Measurements from ENCODE around the gene COL25A1.
A peak's percentile ranks its signal among the peaks of the same experiment; 100 is the strongest.

Gene COL25A1

DNA sequence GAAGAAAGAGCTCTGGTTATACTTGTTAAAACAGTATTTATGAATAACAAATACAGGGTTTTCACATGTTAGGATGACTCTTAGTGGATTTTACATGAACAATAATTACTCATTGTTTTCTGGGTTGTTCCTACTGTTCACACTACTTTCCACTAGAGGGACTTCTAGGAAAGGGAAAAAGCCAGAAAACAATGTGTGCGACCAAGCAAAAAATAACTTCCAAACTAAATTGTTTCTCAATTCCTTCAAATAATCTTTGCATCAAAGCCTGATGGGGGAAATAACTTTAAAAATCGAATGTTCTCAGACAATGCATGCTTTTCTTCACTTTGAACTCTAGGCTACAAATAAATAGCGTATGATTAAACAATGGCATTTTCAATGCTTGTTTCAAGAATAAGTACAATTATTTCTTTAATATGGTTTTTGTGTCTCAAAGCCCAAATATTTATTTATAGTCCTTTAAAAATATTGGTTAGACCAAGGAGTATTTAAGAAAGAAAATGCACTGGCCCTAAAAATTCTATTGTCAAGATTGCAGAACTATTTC is 467.5 kb downstream of the COL25A1 start:
- no peak for DNase-seq

DNA sequence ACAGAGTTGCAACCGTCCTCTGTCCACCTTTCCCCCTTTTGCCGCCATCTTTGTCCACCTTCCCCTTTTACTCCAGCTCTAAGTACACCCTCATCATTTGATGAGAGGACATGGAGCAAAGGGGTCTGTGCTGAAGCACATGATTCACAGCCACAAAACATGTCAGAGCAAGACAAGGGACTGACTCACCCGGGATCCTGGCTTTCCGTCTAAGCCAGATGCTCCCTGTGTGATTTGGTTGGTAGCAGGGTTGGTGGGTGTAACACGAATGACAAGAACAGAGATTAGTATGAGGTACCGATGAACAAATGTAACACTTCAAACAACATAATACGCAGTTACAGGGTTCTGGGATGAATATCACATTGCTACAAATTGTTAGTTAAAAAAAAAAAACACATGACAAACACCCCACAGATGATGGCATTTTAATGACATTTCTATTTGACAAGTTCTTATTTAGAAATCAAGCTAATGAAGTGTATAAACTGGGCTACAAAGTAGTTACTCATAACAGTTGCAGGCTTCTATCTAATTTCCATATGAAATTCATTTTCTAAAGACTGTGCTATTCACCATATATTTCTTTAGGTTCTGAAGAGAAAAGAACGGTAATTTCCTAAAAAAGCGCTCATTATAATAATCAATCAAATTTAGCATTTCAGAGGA is 468.2 kb downstream of the COL25A1 start:
- no peak for DNase-seq

DNA sequence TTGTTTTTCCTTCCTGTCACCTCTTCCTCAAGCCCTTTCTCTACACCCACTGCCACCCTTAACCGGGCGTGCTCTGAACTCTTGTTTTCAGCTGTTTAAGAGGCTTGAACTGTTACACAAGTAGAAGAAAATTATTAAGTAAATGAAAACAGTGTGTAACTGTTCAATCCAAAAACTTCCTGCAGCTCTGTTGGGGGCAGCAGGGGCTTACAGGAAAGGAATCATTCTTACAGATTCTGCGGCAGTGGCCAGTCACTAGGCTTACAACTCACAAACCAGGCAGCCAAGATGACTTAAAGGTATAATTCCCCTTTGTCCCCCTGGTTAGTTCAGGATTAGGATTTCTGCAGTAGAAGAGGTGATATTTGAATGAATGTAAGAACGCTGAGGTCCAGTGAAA is 469.4 kb downstream of the COL25A1 start:
- no peak for DNase-seq

DNA sequence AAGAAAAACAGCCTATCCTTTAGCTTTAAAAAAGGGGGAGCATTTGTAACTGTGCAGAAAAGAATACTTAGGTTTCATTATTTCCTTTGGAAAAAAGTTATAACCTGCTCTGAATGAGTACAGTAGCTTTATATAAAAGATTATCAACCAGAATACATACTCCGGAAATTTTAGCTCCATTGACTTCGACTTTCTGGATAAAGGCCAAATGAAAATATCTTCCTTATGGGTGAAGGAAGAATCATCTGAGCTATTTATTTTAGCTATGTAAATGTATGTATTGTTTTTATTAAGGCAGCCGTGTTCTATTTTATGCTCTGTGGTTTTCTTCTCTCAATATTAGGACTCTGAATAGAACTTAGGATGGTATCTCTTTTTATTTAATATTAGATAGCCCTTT is 470.6 kb downstream of the COL25A1 start:
- DNase-seq = no peak

DNA sequence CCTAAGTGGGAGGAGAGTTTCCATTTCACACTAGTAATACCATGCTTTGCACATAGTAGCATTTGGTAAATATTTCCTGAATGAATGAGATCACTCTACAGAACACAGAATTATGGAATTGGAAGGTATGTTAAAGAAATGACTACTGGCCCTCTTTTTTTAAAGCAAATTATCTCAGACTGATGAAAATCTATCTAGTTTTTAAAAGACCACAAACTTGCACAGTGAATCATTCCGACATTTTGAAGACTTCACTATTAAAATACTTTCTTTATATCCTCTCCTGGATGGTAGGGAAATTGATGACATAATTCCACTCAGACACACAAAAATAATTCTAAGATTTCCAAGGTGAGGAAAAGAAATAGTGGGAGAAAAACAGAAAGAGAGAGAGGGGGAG is 471.2 kb downstream of the COL25A1 start:
- no peak for DNase-seq

DNA sequence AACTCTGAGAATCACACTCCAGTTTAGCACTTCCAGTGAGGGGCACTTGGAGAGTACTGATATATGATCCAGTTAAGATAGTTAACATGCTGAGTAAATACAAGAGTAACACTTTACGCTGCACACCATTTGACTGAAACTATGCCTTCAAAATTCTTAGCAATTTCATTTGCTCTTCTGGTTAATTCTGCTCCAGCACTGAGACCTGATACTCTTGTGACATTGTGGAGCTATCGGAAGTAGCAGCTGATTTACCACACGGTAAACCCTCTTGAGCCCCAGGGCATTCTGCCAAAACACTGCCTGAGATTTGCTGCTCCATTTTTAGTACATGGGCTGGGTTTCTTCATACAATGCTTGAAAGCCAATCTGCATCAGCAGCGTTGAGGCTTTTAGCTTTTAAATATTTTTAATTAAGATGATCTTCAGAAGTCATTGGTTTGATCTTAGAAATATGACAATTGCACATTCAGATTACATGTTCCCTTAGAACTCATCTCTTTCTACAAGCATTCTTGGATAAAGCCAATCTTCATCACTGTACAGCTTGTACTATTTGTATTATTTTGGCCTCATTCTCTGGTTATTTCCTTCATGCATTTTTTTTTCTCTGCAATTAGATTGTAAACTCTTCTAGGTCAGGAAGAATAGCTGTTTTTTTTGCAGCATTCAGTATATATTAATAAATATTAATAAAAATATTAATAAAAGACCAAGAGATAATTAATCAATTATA is 471.8 kb downstream of the COL25A1 start:
- peak; percentile 31 for DNase-seq

DNA sequence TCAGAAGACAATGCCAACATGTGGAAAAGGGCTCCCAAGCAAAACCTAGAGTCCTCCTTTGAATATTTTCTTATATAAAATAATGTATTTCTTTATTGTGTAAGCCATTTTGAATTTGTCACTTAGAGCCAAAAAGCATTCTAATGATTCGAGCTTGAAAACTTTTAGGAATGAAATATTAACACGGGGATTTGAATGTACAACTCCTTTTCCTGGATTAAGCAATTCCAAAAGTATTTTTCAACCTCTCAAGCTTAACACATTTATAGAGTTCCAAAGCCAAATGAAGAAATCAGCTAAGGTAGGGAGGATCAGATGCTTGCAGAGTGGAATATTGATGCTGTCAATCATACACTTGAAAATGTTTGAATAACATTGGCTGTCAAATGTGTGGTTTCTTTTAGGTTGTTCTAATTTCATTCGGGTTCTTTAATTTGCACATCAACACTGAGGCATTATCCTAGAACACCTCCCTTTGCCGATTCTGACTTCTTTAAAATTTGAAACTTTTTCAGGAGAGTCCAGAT is 472.4 kb downstream of the COL25A1 start:
- DNase-seq = no peak

DNA sequence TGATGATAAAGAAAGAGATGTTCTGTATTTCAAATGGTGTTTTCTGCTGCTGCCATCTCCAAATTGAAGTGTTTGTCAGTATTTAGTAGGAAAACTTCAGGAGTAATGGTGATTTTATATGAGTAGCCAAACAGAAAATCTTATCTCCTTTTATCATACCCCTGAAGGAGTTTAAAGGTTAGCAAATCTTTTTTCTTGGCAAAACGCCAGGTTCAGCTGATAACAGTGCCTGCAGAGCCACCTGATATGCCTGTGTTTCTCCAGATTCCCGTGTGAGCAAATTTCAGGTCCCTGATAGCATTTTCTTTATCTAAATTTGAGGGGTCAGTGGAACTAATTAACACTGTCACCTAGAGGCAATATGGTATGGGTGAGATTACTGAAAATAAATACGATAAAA is 473.8 kb downstream of the COL25A1 start:
- no peak for DNase-seq

DNA sequence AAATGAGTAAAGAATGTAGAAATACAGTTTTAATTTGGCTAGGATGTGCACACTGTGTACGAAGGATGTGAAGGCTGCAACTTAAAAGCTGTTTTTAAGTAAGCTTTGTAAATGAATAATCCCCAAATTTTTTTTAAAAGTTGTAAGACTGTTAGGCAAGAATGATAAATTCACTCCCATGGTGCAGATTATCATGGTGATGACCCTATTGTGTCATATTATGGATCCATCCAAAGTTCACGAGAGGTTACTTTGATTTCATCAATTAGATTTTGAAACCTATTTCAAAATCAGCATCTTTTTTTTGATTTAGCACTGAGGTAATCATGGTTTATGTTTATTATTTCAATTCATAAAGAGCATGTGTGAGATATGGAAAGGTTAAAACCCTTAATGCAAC is 476.7 kb downstream of the COL25A1 start:
- no peak for DNase-seq

DNA sequence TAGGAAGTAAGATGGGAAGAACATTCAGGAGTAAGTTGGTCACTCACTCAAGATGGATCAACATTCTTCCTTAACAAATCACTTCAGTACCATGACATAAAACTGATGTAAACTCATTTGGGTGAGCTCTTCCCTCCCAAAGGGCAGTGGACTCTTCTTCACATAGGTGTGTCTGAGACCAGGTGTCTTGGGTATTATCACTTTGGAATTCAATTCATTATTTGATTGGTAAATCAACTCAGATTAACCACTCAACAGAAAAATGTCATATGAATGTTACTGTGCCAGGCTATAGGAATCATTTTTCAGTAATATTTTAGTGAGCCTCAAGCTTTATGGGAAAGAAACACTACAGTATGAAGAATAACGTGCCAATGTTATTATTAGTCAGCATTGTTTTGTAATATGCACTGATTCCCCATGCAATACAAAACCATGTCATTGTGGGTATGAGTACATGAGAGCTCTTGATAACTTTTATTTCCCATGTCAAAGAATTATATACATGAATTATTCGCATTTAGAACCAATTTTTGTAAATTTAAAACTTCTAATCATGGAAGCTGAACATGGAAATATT is 481.0 kb downstream of the COL25A1 start:
- no peak for DNase-seq

DNA sequence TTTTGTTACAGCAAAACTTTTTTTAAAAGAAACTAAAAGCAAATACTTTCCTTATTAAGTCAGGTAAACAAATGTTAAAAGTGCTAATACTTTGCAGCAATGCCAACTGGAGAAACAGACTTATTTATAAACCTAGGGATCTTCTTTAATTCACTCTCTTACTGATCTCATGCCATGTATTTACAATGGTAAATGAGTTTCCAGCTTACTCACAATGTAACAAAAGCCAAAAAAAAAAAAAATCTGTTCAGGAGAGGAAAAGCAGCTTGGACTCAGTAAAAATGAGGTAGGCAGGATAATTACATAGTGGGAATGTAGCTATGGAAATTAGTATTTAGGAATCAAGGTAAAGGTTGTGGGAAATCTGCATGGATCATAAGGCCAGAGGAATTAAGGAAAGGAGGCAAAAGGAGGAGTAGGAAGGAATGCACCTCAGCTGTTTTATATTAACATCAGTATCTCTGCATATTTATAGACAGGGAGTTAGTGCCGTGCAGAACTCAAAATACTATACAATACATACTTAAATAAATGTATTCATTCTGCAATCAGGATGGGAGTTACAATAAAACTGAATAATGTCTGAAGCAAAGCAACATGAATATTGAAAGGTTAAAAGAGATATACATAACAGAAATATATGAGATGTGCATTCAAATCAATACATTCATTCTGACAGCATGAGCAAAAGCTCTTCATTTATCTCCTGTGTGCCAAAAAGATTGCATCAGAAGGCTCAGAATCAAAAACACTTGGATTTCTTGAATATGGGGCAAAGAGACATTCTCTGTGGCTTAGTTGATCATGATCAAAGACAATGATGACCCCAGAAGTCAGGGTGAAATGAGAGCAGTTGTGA is 481.7 kb downstream of the COL25A1 start:
- no peak for DNase-seq

DNA sequence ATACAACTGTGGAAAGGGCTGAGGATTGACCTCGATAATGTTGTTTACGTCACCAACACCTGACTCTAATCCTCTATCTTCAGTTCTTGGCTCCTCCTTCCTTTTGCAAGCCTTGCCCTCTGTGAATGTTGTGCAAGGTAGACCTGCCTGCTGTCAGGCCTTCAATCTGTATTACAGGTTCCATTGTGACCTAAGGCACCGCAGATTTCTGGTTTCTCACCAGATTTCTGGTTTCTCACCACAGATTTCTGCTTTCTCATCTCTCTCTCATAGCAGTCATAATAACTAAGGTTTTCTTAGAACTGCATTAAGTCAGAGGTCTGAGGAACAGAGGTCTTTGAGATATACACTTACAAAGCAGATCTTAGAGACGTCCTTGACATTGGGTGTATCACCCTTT is 488.1 kb downstream of the COL25A1 start:
- no peak for DNase-seq

DNA sequence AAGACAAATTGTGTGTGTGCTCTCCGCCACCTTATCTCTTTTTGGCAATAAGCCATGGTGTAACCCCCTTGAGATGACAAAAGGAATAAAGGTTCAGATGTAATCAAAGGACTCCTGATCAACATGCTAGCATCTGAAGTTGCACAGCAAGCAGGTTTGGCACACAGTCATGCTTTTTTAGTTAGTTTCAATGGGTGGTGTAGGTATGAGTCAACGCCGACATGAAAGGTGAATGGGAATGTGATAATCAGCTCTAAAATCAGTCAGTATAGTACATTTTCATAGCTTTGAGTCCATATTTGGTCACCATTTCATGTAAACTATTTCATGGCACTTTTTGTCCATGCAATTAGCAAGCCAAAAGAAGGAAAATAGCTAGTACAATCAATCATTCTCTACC is 489.2 kb downstream of the COL25A1 start:
- DNase-seq = no peak

DNA sequence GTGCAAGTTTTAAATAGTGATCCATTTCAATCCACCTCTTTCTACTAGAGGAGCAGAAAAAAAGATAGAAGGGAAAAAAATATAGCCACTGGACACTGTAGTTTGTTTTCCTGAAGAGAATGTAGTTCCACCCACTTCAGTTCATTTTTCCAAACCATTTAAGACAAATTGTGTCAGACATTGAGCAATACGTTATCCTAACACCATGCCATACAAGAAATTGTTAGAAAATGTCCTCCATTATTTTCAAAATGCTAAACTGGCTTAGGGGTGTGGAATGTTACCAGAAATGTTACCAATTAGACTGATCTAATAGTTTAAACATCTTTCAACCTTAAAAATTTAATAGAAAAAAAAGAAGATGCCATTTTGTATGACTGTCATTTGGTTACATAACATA is 491.0 kb downstream of the COL25A1 start:
- DNase-seq = no peak

DNA sequence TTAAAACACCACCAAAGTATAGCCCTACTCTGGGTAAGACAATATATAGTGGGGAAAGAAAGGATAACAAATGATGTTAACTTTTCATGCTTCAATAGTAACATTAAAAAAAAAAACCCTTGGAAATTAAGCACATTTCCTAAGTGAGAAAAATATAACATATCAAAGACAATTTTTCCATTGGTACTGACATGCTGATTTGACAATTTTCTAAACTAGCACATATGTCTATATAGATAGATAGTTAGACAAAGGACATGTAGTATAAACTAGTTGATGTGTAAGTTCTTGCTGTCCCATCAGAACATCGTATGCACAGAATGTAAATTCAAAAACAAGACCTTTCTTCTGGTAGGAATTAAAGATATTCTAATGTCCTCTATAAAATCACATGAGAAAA is 492.4 kb downstream of the COL25A1 start:
- no peak for DNase-seq

DNA sequence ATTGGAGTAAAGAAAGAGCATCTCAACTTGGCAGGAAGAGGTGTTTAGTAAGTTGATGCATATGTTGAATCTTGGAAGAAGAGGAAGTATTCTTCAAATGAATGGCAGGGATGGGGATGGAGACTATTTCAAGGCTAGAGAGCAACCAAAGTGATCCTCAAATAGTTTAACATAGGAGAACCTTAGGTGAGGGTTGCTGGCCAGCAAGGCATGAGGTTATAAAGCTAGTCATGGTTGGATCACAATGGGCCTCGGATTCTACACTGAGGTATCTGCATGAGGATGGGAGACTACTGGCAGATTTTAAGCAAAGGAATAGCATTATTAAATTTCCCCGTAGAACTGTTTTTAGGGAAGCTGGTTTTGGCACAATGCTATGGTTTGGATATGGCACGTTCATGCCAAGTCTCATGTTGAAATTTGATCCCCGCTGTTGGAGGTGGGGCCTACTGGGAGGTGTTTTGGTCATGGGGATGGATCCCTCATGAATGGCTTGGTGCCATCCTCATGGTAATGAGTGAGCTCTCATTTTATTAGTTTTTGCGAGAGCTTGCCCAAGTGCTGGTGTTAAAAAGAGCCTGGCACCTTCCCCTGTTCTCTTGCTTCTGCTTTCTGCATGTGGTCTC is 497.7 kb downstream of the COL25A1 start:
- DNase-seq = no peak

DNA sequence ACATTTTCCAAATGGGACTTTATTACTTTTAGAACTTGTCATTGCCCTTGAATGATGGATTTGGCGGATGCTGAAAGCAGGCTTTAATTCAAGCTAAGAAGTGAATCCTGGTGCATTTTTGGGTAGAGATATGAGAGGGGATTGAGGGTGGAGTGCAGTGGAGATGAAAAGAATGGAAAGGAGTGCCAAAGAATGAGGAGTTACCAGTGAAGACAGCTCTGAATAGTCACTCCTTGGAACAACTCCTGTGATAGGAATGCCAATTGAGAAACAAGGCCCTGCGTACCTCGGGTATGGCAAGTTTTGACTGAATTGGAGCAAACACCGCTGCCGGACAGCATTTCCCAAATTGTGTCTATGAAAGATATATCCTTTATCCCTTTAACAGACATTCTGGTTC is 503.2 kb downstream of the COL25A1 start:
- no peak for DNase-seq

DNA sequence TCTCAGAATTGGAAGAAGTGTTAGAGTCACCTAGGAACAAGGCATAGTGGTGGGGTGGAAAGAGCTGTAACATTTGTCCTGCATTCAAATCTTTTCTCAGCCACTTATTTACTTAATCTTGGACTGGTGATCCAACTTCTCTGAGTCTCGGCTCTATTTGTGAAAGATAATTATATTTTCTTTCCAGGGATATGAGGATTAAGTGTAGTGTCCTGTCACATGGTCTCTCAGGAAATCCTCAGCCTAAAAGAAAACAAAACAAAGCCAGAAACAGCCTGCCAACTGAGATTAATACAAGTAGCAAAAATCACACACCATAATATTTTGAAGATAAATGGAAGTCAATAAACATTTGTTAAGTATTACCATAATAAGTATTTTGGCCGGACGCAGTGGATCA is 506.3 kb downstream of the COL25A1 start:
- no peak for DNase-seq

DNA sequence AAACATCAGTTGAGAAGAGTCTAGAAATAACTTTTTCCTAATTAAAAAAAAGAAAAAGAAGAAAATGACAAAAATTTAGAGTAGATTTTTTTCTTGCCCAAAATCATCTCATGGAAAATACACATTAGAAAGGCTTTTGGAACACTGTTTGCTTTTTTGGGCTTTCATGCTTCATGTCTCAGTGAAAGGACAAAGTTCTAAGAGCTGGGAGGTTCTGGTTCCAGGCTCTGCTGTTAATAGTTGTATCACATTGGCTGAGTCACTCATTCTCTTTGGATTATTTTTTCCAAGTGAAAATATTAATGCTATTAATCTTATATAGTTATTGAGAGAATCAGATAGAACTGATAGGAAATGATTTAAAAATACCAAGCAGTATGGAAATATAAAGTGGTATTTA is 506.7 kb downstream of the COL25A1 start:
- DNase-seq = no peak

DNA sequence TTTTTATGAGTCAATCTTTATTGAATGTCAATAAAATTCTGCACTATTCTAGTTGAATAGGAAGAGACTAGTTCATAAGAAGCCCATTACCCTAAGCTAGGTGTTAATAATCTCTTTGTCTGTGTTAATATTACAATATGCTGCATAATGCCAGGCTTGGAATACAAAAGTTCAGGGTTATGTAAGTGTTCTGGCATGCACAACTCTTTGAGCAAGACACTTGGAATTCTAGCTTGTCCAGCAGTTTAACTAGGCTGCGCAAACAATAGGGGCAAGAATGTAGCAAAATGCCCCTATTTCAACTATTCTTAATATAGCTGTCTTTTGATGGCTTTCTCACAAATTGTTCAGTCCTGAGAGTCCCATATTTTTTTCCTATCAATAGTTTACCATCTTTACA is 508.3 kb downstream of the COL25A1 start:
- DNase-seq = no peak

DNA sequence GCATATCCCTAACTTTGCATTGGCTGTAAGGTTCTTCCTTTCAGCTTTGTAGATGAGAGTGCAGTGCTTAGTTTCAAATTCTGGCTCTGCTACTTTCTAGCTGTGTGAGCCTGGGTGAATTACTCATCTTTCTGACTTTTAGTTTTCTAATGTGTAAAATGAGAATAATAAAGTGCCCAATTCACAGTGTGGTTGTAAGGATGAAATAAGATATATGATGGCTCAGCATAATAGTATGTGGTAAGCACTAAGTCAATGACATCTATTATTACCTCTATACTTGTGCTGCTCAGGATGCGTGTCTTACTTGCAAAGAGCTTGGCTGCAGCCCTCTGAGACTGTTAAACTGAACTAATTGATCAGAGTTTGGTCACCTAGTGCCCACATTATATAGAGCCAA is 509.0 kb downstream of the COL25A1 start:
- no peak for DNase-seq

DNA sequence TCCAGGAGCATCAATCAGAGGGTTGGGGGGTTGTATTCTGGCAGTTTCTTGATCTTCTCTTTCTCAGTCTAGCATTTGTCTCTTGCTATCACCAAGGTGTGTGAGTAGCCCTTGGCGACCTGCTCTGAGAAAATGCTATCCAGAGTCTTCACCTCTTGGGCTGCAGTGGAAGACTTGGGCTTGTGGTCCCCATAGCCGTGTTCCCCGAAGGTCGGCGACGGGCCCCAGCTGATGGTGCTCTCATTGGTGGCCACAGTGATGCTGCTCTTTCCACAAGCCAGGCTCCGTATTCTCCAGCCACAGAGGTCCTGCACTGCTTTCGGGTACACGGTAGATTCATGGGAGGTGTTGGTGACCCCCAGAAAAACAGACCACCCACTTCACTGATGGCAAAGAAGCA is 513.7 kb downstream of the COL25A1 start:
- no peak for DNase-seq

DNA sequence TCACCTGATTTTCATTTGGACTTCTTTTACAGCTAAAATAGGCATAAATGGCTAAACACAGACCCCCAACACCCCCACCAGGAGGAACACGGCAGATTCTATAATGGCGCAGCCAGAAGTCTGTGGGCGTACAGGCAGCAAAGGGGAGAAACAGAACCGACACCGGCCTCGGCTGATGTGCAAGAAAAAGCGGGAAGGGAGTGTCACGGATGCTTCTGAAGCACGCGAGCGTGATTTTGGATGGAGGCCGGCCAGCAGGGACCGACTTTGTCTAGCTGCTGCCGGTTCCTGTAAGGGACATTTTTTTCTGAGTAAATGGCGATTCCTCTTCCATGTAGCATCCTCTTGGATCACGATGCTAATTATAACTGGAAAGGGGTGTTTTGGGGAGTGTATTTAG is 514.7 kb downstream of the COL25A1 start:
- DNase-seq = no peak

Measured in left hindlimb (tissue), 1 donor.